Fibroblast of lung (primary cell): Measurements from ENCODE around the gene SLC47A1. TPM values are rescaled to one million over a fixed set of nuclear protein-coding genes. Genes with fewer than 3 reads are reported as not detected.
"Not testable (repeated sequence)": the region's sequence is repeated elsewhere in the genome, so short reads cannot be mapped to it uniquely, and the experiment has no call there.

Source experiments
- DNase-seq, 2 donors: peaks; one replicate each; pipeline versions ENCODE4 v3.0.0 to v3.0.0-alpha.2; 2010; ENCODE audit warnings: low read depth in 2 of 2
- H2AFZ ChIP-seq: 2 replicates; pipeline ENCODE4 v1.5.1; 2012; ENCODE audit warnings: low read length, control low read depth, inconsistent platforms
- H3K27ac ChIP-seq: 2 replicates; pipeline ENCODE4 v1.5.1; 2011; ENCODE audit warnings: low read length, control low read depth; ENCODE audit not compliant: insufficient read depth
- H3K27me3 ChIP-seq: 2 replicates; pipeline ENCODE4 v1.5.1; 2011; ENCODE audit warnings: mild to moderate bottlenecking, low read length; ENCODE audit not compliant: control insufficient read depth, insufficient read depth
- H3K36me3 ChIP-seq: 2 replicates; pipeline ENCODE4 v1.5.1; 2011; ENCODE audit warnings: low read length; ENCODE audit not compliant: control insufficient read depth, insufficient read depth
- H3K4me1 ChIP-seq: 2 replicates; pipeline ENCODE4 v1.5.1; 2011; ENCODE audit warnings: low read length; ENCODE audit not compliant: control insufficient read depth, insufficient read depth; ENCODE audit errors: extremely low read depth
- H3K4me2 ChIP-seq: 2 replicates; pipeline ENCODE4 v1.5.1; 2011; ENCODE audit warnings: low read length, control low read depth; ENCODE audit not compliant: insufficient read depth; ENCODE audit errors: extremely low read depth
- H3K4me3 ChIP-seq, 4 experiments: fragments of 200-600 bp in 1 of 4; sonication (generic) in 1 of 4; replicated peaks in 1 of 4; 2 replicates each; pipeline ENCODE4 v1.5.1; 2011 to 2016; ENCODE audit warnings: low read length in 4 of 4, low read depth in 3 of 4, mild to moderate bottlenecking in 3 of 4, control low read depth in 2 of 4, inconsistent platforms in 1 of 4, mixed read lengths in 1 of 4; ENCODE audit not compliant: insufficient read depth in 1 of 4; ENCODE audit errors: control extremely low read depth in 1 of 4
- H3K79me2 ChIP-seq: 2 replicates; pipeline ENCODE4 v1.5.1; 2012; ENCODE audit warnings: mild to moderate bottlenecking, low read length, inconsistent platforms; ENCODE audit not compliant: control insufficient read depth, insufficient read depth
- H3K9ac ChIP-seq: 2 replicates; pipeline ENCODE4 v1.5.1; 2011; ENCODE audit warnings: mild to moderate bottlenecking, low read length, control low read depth; ENCODE audit not compliant: insufficient read depth
- H3K9me3 ChIP-seq: 2 replicates; pipeline ENCODE4 v1.5.1; 2012; ENCODE audit warnings: low read depth, low read length; ENCODE audit not compliant: control insufficient read depth, insufficient read depth
- H4K20me1 ChIP-seq: 2 replicates; pipeline ENCODE4 v1.5.1; 2011; ENCODE audit warnings: low read length; ENCODE audit not compliant: control insufficient read depth, insufficient read depth; ENCODE audit errors: extremely low read depth
- EZH2 ChIP-seq: IDR thresholded peaks from 2 replicates; pipeline ENCODE4 v1.5.1; 2012; ENCODE audit warnings: low read length, control low read depth, mild to moderate bottlenecking; ENCODE audit errors: missing control alignments
- polyA plus RNA-seq, 2 donors: library from polyadenylated mRNA; depleted of rRNA in 1 of 2; stranded (reverse) in 1 of 2; unstranded in 1 of 2; fragments of >200 nt; gene quantifications; 2 replicates each; pipeline ENCODE4 v1.2.1, GENCODE V29; 2011 to 2012; ENCODE audit warnings: missing spikeins in 1 of 2
- total RNA-seq: library from RNA; depleted of rRNA; stranded (reverse); fragments of >200 nt; gene quantifications from 2 replicates; pipeline ENCODE4 v1.2.1, GENCODE V29; 2014
- TF ChIP-seq, protein P1 (sequence below), 2 donors: IDR thresholded peaks in 1 of 2; conservative IDR thresholded peaks in 1 of 2; 1 replicate in 1 of 2; 2 replicates in 1 of 2; pipeline ENCODE4 v1.5.1; 2011 to 2012; ENCODE audit warnings: low read length in 2 of 2, control low read depth in 1 of 2, inconsistent platforms in 1 of 2, low read depth in 1 of 2, mild to moderate bottlenecking in 1 of 2

Gene SLC47A1
- total and polyA plus RNA-seq, 2 donors (not counting 1 experiment from before 2014, with no cell fraction given), result 0.12 to 0.66 TPM

DNA sequence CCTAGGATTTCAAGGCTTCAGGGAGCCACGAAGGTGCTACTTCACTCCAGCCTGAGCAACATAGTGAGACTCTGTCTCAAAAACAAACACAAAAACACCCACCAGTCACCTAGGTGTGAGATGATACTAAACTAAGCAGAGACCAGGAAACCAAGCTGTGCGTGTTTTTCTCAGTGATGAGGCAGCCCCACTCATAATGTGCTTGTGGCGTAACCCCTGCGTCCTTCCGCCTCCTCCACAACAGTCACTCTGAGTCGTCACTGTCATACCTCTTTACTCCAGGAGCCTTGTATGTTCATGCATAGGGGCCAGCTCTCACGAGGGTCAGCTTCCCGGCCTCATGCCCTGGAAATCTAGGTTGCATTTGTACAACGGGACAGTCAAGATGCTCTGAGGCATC is 31.1 kb upstream of the SLC47A1 start:
- TF ChIP-seq EZH2, result no peak
- TF ChIP-seq, protein P1, sequence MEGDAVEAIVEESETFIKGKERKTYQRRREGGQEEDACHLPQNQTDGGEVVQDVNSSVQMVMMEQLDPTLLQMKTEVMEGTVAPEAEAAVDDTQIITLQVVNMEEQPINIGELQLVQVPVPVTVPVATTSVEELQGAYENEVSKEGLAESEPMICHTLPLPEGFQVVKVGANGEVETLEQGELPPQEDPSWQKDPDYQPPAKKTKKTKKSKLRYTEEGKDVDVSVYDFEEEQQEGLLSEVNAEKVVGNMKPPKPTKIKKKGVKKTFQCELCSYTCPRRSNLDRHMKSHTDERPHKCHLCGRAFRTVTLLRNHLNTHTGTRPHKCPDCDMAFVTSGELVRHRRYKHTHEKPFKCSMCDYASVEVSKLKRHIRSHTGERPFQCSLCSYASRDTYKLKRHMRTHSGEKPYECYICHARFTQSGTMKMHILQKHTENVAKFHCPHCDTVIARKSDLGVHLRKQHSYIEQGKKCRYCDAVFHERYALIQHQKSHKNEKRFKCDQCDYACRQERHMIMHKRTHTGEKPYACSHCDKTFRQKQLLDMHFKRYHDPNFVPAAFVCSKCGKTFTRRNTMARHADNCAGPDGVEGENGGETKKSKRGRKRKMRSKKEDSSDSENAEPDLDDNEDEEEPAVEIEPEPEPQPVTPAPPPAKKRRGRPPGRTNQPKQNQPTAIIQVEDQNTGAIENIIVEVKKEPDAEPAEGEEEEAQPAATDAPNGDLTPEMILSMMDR (conservative IDR thresholded peaks at IDR 0.05 in 1 of 2, IDR thresholded peaks at IDR 0.05 in 1 of 2; ENCODE audit: low read depth in 1 of 2, low read length in 2 of 2), result no peak
- H3K79me2 ChIP-seq, result no peaks in the 10 kb centered on the region
- no peaks in the 10 kb centered on the region for H4K20me1 ChIP-seq
- H3K9me3 ChIP-seq, result no peaks in the 10 kb centered on the region
- H3K27me3 ChIP-seq, result no peaks in the 10 kb centered on the region
- no peak overlapping the region for H3K4me2 ChIP-seq
- H3K4me1 ChIP-seq, result no peaks in the 10 kb centered on the region
- H3K9ac ChIP-seq, result no peak overlapping the region
- H3K36me3 ChIP-seq, result no peaks in the 10 kb centered on the region
- no peak for DNase-seq
- no peak overlapping the region for H2AFZ ChIP-seq
- H3K27ac ChIP-seq, result no peak overlapping the region
- H3K4me3 ChIP-seq, result no peak overlapping the region

DNA sequence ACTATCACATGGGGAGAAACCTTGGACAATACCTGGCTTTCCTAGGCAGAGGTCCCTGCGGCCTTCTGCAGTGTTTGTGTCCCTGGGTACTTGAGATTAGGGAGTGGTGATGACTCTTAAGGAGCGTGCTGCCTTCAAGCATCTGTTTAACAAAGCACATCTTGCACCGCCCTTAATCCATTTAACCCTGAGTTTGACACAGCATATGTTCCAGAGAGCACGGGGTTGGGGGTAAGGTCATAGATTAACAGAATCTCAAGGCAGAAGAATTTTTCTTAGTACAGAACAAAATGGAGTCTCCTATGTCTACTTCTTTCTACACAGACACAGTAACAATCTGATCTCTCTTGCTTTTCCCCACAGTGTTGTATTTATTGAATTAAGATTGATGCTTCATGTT is 28.1 kb upstream of the SLC47A1 start:
- not testable (repeated sequence) for H3K27me3 ChIP-seq, H3K36me3 ChIP-seq, H3K27ac ChIP-seq, H3K4me2 ChIP-seq, H3K9me3 ChIP-seq, H3K4me3 ChIP-seq, H2AFZ ChIP-seq, H3K79me2 ChIP-seq, DNase-seq, H3K9ac ChIP-seq, H4K20me1 ChIP-seq, H3K4me1 ChIP-seq

DNA sequence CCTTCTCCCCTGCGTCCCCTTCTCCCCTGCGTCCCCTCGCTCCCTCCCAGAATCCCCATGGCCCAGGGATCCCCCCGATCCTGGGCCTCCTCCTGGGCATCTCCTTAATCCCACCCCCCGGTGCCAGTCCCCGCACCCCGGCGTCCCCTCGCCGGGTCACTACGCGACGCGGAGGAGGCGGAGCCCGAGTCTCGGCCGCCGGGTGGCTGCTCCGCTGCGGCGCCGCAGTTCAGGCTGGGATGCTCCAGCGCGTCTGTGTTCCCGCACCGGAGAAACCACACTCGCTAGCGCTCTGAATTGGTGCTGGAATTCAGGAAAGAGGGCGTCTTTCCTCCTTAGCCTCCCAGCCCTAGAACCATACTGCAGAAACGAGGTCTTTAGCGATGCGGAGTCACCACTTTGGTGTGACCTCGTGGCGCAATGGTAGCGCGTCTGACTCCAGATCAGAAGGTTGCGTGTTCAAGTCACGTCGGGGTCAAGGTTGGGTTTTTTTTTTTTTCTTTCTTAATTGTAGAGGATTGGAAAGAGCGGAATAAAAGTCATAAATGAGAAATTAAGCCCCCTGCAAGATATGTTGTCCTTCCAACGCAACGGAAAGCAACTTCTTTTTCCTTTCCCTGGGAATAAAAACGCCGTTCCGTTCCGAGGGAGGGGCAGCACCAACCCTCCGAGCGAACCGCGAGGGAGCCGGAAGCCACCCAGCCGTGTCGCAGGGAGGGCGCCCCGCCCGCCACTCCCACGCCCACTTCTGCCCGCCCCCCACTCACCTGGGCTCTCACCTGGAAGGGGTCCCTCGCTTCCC is 25.7 kb upstream of the SLC47A1 start:
- H3K9ac ChIP-seq, result peak overlapping the region; percentile 53
- no peak for TF ChIP-seq EZH2
- TF ChIP-seq, protein P1 (conservative IDR thresholded peaks at IDR 0.05 in 1 of 2, IDR thresholded peaks at IDR 0.05 in 1 of 2; ENCODE audit: low read depth in 1 of 2, low read length in 2 of 2), result peak in 1 of 2 donors; percentile 19
- peak overlapping the region; percentile 51 for H3K27ac ChIP-seq
- H3K9me3 ChIP-seq, result no peaks in the 10 kb centered on the region
- peak overlapping the region; percentile 50 to 68 (median 60) for H3K4me3 ChIP-seq
- peaks cover 2% of the 10 kb centered on the region for H3K4me1 ChIP-seq
- no peaks in the 10 kb centered on the region for H3K36me3 ChIP-seq
- no peaks in the 10 kb centered on the region for H4K20me1 ChIP-seq
- H3K79me2 ChIP-seq, result no peaks in the 10 kb centered on the region
- H2AFZ ChIP-seq, result peak overlapping the region; percentile 70
- no peaks in the 10 kb centered on the region for H3K27me3 ChIP-seq
- peak; percentile 85 to 93 for DNase-seq
- peak overlapping the region; percentile 74 for H3K4me2 ChIP-seq
